GM23338 (cell line): Measurements from ENCODE around the gene SACM1L. TPM values are rescaled to one million over a fixed set of nuclear protein-coding genes. Genes with fewer than 3 reads are reported as not detected.

Experiments
- ATAC-seq: fragments of 200-7000 bp; cut with Tn5 transposase; 3 replicates; pipeline ENCODE4 v1.9.1; 2020
- DNase-seq: peaks from one replicate; pipeline ENCODE4 v3.0.0-alpha.2; 2015; ENCODE audit warnings: low spot score
- H2AFZ ChIP-seq: fragments of 200-600 bp; sonication (generic); 2 replicates; pipeline ENCODE4 v1.8.0; 2016; ENCODE audit warnings: antibody characterized with exemption, mild to moderate bottlenecking, moderate library complexity
- H3F3A ChIP-seq: fragments of 200-600 bp; sonication (generic); replicated peaks from 2 replicates; pipeline ENCODE4 v1.8.0; 2017; ENCODE audit warnings: antibody characterized with exemption, mixed run types, low read depth
- H3K27ac ChIP-seq: fragments of 200-600 bp; sonication (generic); 2 replicates; pipeline ENCODE4 v1.6.1; 2016; ENCODE audit warnings: low read depth
- H3K27me3 ChIP-seq: fragments of 200-600 bp; sonication (generic); 2 replicates; pipeline ENCODE4 v1.8.0; 2016; ENCODE audit warnings: mild to moderate bottlenecking, mixed run types, moderate library complexity; ENCODE audit not compliant: insufficient read depth
- H3K36me3 ChIP-seq: fragments of 200-600 bp; sonication (generic); 2 replicates; pipeline ENCODE4 v1.8.0; 2016; ENCODE audit warnings: mild to moderate bottlenecking; ENCODE audit not compliant: insufficient read depth
- H3K4me1 ChIP-seq: fragments of 200-600 bp; sonication (generic); 2 replicates; pipeline ENCODE4 v1.8.0; 2016; ENCODE audit warnings: mild to moderate bottlenecking, moderate library complexity; ENCODE audit not compliant: insufficient read depth
- H3K4me2 ChIP-seq: fragments of 200-600 bp; sonication (generic); 2 replicates; pipeline ENCODE4 v1.7.1; 2017; ENCODE audit warnings: mixed run types
- H3K4me3 ChIP-seq: fragments of 200-600 bp; sonication (generic); 2 replicates; pipeline ENCODE4 v1.6.1; 2016; ENCODE audit warnings: mixed run types
- H3K79me2 ChIP-seq: fragments of 200-600 bp; sonication (generic); replicated peaks from 2 replicates; pipeline ENCODE4 v1.8.0; 2017; ENCODE audit warnings: mild to moderate bottlenecking; ENCODE audit not compliant: insufficient read depth
- H3K9me2 ChIP-seq: fragments of 200-600 bp; sonication (generic); 2 replicates; pipeline ENCODE4 v1.8.0; 2017; ENCODE audit not compliant: insufficient read depth
- H4K20me1 ChIP-seq: fragments of 200-600 bp; sonication (generic); replicated peaks from 2 replicates; pipeline ENCODE4 v1.8.0; 2017; ENCODE audit warnings: mild to moderate bottlenecking; ENCODE audit not compliant: insufficient read depth
- H3K27ac Mint-ChIP-seq: 2 replicates; pipeline ENCODE4 v1.8.0; 2020; ENCODE audit warnings: inconsistent platforms, mild to moderate bottlenecking, moderate library complexity, mixed read lengths
- H3K27me3 Mint-ChIP-seq: 3 replicates; pipeline ENCODE4 v1.8.0; 2022; ENCODE audit warnings: low read depth, mild to moderate bottlenecking, moderate library complexity, mixed read lengths, inconsistent platforms; ENCODE audit not compliant: insufficient read depth, poor library complexity
- H3K36me3 Mint-ChIP-seq: 3 replicates; pipeline ENCODE4 v1.8.0; 2021; ENCODE audit warnings: low read depth, mild to moderate bottlenecking, inconsistent platforms, moderate library complexity, mixed read lengths
- H3K4me1 Mint-ChIP-seq: 3 replicates; pipeline ENCODE4 v1.8.0; 2020; ENCODE audit warnings: mild to moderate bottlenecking, inconsistent platforms, mixed read lengths
- H3K4me3 Mint-ChIP-seq: 3 replicates; pipeline ENCODE4 v1.8.0; 2021; ENCODE audit warnings: moderate library complexity, mild to moderate bottlenecking, inconsistent platforms, mixed read lengths
- H3K9me3 Mint-ChIP-seq: 3 replicates; pipeline ENCODE4 v1.8.0; 2020; ENCODE audit warnings: moderate library complexity, mild to moderate bottlenecking, inconsistent platforms, mixed read lengths
- CREB1 ChIP-seq: fragments of 250-450 bp; sonication (Bioruptor Pico); IDR thresholded peaks from 2 replicates; pipeline ENCODE4 v1.5.0; 2020; ENCODE audit warnings: low read depth, mild to moderate bottlenecking, moderate library complexity
- ETS1 ChIP-seq: IDR thresholded peaks from 2 replicates; pipeline ENCODE4 v1.6.1; 2016; ENCODE audit warnings: antibody characterized with exemption
- EZH2 ChIP-seq: fragments of 200-600 bp; sonication (generic); IDR thresholded peaks from one replicate; pipeline ENCODE4 v1.8.0; 2017; ENCODE audit warnings: antibody characterized with exemption, mild to moderate bottlenecking, low read depth; ENCODE audit not compliant: unreplicated experiment
- JUNB ChIP-seq: IDR thresholded peaks from one replicate; pipeline ENCODE4 v1.6.1; 2016; ENCODE audit warnings: antibody characterized with exemption; ENCODE audit not compliant: unreplicated experiment
- NANOG ChIP-seq: IDR thresholded peaks from 2 replicates; pipeline ENCODE4 v1.6.1; 2016; ENCODE audit warnings: antibody characterized with exemption, borderline replicate concordance
- STAT1 ChIP-seq: IDR thresholded peaks from one replicate; pipeline ENCODE4 v1.6.1; 2016; ENCODE audit warnings: antibody characterized with exemption; ENCODE audit not compliant: unreplicated experiment
- ZNF114 ChIP-seq: fragments of 250-450 bp; sonication (Bioruptor Pico); IDR thresholded peaks from 2 replicates; pipeline ENCODE4 v1.5.0; 2020; ENCODE audit warnings: mild to moderate bottlenecking, moderate library complexity
- polyA plus RNA-seq: library from polyadenylated mRNA; unstranded; fragments of >200 nt; fragmentation: Nextera tagmentation; extraction: Ambion mirVana; gene quantifications from 2 replicates; pipeline ENCODE4 v1.2.1, GENCODE V29; 2016
- total RNA-seq: library from RNA; depleted of rRNA; stranded (reverse); fragments of >200 nt; shearing (Covaris generic); gene quantifications from 2 replicates; pipeline ENCODE4 v1.2.3, GENCODE V29; 2014

SACM1L gene
- total and polyA plus RNA-seq, 2 experiments from 2014 or later, result 43.5 to 97.8 TPM

DNA sequence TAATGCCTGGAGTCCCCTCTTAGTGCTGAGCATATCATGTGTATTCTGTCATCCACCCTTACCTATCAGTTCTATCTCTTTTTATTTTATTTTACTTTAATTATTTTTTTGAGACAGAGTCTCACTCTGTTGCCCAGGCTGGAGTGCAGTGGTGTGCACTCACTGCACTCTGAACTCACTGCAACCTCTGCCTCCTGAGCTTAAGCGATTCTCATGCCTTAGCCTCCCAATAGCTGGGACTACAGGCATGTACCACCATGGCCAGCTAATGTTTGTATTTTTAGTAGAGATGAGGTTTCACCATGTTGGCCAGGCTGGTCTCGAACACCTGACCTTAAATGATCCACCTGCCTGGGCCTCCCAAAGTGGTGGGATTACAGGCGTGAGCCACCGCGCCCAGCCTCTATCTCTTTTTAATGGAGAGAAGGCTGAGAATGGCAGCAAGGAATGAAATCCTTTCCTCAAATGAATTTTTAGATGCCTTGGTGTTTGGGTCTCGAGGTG lies 11.4 kb downstream of the SACM1L start (continued):
- no peak for TF ChIP-seq ETS1
- TF ChIP-seq EZH2, result no peak

DNA sequence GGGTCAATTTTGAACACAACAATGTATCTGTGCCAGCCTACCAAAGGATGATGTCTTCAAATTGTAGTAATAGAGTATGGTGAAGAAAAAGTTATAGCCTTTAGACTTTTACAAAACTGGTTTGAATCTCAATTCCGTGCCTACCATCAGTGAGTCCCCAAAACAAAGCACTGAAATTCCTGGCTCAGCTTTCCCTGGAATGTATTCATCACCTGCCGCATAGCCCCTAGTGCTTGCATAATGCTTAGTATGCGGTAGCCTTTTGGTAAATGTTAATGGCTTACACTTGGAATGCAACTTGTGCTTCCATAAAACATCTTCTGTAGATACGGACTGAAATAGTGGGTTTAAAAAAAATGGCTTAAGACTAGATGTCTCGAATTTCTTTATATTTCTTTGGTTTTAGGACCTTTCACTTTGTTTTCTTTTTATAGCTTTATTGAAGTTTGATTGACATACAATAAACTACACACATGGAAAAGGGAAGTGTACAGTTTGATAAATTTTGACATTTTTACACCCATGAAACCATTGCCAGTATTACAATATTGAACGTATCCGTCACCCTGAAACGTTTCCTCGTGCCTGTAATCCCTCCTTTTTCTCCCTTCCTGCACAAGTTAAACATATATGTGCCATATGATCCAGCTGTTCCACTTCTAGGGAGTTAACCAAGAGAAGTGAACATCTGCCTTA lies 12.1 kb downstream of the SACM1L start:
- H3K4me2 ChIP-seq, result peak overlapping the region; percentile 52
- no peaks in the 10 kb centered on the region for H4K20me1 ChIP-seq
- H3K4me3 ChIP-seq, result peak overlapping the region; percentile 14
- no peaks in the 10 kb centered on the region for H3K9me3 Mint-ChIP-seq
- TF ChIP-seq CREB1 (CRISPR knock-in tag) (0 out of 2 replicates have a peak, but pooled peaks have one; percentile 18), STAT1 (no peak), NANOG (peak; percentile 87)
- peak; percentile 96 for ATAC-seq
- H2AFZ ChIP-seq, result no peak overlapping the region
- H3K79me2 ChIP-seq, result peaks cover 74% of the 10 kb centered on the region
- peak overlapping the region; percentile 96 for H3K27ac ChIP-seq
- no peaks in the 10 kb centered on the region for H3K9me2 ChIP-seq
- peaks cover 23% of the 10 kb centered on the region; the same call in 2 of the 3 replicates for H3K36me3 Mint-ChIP-seq
- DNase-seq, result peak; percentile 95
- peak overlapping the region; percentile 96 for H3K27ac Mint-ChIP-seq
- no peaks in the 10 kb centered on the region for H3K36me3 ChIP-seq
- peak overlapping the region; percentile 56 for H3K4me3 Mint-ChIP-seq
- no peaks in the 10 kb centered on the region for H3F3A ChIP-seq
- H3K27me3 ChIP-seq, result no peaks in the 10 kb centered on the region
- peaks cover 48% of the 10 kb centered on the region for H3K4me1 ChIP-seq
- peaks cover 61% of the 10 kb centered on the region for H3K4me1 Mint-ChIP-seq
- peaks cover 2% of the 10 kb centered on the region for H3K27me3 Mint-ChIP-seq

DNA sequence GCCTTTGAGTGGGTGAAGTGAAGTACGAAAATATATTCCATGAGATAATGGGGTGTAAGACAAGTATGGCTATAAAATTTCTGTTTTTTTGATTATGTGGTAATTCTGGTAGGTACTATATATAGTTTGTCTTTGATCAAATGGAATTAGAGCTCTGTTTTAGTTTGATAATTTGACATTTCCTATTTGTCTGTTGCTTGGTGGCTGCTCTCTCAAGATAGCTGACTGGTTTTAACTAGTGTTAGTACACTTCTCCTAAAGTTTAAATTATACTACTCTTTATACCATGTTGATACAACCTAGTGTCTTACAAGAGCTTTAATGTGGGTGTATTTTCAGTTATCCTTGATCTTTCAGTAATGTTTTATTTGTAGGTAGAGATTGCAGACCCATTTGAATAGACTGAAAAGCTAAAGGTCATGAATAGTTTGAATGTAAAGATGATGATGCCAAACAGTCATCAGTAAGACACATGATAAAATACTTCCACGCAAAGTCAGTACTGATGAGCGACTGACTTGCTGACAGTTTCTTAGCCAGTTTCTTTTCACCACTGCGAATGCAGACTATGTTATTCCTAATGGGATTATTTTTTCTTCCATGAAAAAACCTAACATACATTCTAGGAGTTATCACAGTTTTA lies 15.2 kb downstream of the SACM1L start:
- no peak overlapping the region for H3K27ac ChIP-seq
- H3K4me3 ChIP-seq, result no peak overlapping the region
- H2AFZ ChIP-seq, result no peak overlapping the region
- no peaks in the 10 kb centered on the region for H3F3A ChIP-seq
- H3K79me2 ChIP-seq, result peaks cover 44% of the 10 kb centered on the region
- DNase-seq (no peak), ATAC-seq (no peak)
- H3K4me2 ChIP-seq, result no peak overlapping the region
- H3K36me3 Mint-ChIP-seq, result peaks cover 40% of the 10 kb centered on the region; the same call in 2 of the 3 replicates
- H3K27ac Mint-ChIP-seq, result peak overlapping the region; percentile 81; the same call in 1 of the 2 replicates
- H3K4me1 ChIP-seq, result peaks cover 39% of the 10 kb centered on the region
- TF ChIP-seq EZH2 (no peak), JUNB (no peak), ZNF114 (no peak), ETS1 (no peak)
- no peak overlapping the region for H3K4me3 Mint-ChIP-seq
- H4K20me1 ChIP-seq, result no peaks in the 10 kb centered on the region
- H3K9me3 Mint-ChIP-seq, result no peaks in the 10 kb centered on the region
- no peaks in the 10 kb centered on the region for H3K9me2 ChIP-seq
- no peaks in the 10 kb centered on the region for H3K27me3 ChIP-seq
- H3K27me3 Mint-ChIP-seq, result no peaks in the 10 kb centered on the region
- peaks cover 53% of the 10 kb centered on the region for H3K4me1 Mint-ChIP-seq
- peaks cover 5% of the 10 kb centered on the region; the same call in 1 of the 2 replicates for H3K36me3 ChIP-seq
